AML-193 (cell line): ENCODE results near the gene VSTM5.

Experiments
- DNase-seq, 2 experiments: peaks; one replicate each; lab custom pipeline; 2025; lab: John Stamatoyannopoulos, UW

VSTM5 gene

DNA sequence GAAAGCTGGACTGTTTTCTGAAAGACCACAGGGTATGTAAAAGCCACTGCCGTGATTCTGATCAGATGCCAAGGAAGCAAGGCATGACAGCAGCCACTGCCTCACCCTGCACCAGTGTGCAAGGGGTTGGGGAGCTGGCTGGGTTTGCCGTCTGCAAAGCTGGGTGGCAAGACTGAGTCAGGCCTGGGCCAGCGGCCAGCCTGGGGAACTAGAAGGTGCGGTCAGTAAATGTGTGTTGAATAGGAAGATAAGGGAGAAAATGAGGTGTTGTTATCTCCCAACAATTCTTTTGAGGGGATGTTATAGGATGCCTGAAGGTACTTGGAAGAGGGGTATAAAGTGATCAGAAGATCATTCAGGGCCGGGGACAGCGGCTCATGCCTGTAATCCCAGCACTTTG, 8.0 kb downstream of the VSTM5 start:
- DNase-seq: no peak

DNA sequence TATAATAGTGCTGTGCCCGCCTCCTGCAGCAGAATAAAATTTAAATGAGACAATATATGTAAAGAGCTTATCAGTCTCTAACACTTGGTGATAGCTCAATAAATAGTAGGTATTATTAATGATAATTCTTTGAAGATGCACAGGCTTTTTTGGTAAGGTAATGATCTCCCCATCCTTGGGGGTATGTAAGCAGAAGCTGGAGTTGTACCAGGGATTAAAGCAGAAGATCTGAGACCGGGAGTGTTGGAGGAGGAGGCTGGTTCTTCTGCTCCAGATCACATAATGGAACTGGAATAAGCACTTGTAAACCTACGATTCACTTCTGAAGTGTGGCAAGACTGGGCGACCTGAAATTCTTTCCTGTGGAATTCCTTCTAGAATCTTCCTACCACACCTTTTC, 8.4 kb downstream of the VSTM5 start:
- DNase-seq: no peak

DNA sequence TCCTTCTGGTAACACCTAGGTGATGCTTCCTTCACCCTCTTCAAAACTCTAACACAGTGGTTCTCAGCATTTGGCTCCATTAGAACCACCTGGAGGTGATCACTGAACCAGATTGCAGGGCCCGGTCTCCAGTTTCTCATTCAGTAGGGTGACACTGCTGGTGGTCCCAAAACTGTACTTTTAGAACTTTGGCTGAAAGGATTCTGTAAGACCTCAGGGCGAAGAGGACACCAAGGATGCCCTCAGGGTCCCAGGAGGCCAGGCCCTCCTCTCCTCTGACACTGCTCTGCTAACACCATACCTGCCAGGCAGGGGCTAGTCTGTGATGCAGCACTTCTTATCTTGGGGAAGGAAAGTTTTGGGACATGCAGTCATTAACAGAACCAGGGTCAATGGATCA, 9.0 kb downstream of the VSTM5 start:
- DNase-seq: no peak

DNA sequence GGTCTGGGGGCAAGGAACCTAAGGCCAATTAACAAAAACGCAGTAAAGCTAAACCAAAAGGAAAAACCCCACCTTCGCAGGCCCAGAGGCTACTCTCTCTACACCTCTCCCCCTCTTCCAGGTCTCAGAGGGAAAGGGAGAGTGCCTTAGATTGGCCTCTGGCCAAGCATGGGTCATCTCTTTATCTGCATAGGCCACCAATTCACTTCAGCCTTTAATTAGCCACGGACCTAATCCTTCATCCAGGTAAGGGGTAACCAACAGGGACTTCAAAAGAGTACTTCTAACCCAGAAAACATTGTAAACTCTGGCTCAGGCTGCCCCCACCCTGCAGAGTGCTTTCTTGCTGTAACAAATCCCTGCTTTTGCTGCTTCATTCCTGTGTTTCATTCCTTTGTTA, 9.4 kb downstream of the VSTM5 start:
- no peak for DNase-seq

- DNase-seq: no peak
Measured at GRCh38 chr11:93840180-93840579, 10.2 kb downstream of the VSTM5 start.

DNA sequence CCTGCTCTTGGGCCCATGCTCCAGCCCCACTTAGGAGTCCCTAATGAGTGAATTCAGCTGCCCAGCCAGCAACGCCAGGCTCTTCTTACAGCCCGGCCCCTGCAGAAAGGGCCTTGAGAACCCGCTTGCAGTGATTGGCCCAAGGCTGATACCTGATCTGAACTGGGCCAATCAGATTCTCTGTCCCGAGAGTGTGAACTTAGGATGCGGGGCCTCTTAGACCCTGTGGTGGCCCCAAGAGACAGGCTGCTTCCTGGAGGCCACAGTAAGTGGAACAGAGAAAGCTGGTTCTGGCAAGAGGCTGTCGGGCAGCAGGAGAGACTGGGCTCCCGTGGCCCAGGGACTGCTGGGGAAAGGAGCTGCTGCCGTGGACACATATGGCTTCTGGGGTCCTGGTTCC, 11.5 kb downstream of the VSTM5 start:
- no peak for DNase-seq

GRCh38 chr11:93832780-93833179, 17.6 kb downstream of the VSTM5 start:
- DNase-seq: no peak

GRCh38 chr11:93831343-93832127, 18.9 kb downstream of the VSTM5 start:
- no peak for DNase-seq

- DNase-seq: no peak
Measured at GRCh38 chr11:93829598-93829997, 20.8 kb downstream of the VSTM5 start.

- DNase-seq: no peak
Measured at GRCh38 chr11:93827363-93827762, 23.1 kb downstream of the VSTM5 start.

DNA sequence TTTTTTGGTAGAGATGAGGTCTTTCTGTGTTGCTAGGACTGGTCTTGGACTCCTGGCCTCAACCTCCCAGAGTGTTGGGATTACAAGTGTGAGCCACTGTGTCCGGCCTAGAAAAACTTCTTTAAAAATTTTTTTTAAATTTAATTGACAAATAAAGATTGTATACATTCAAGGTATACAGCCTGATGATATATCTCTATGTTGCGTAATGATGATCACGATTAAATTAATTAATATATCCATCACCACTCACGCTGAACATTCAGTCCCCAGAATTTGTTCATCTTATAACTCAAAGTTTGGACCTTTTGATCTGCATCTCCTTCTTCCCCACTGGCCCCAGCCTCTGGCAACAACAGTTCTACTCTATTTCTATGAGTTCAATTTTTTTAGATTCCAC, 27.2 kb downstream of the VSTM5 start:
- no peak for DNase-seq

- DNase-seq: no peak
Measured at GRCh38 chr11:93822359-93822758, 28.1 kb downstream of the VSTM5 start.

- DNase-seq: no peak
Measured at GRCh38 chr11:93821617-93822016, 28.8 kb downstream of the VSTM5 start.

- no peak for DNase-seq
Measured at GRCh38 chr11:93820847-93821246, 29.6 kb downstream of the VSTM5 start.

- no peak for DNase-seq
Measured at GRCh38 chr11:93819966-93820695, 30.3 kb downstream of the VSTM5 start.

- no peak for DNase-seq
Measured at GRCh38 chr11:93817426-93818348, 32.7 kb downstream of the VSTM5 start.

DNA sequence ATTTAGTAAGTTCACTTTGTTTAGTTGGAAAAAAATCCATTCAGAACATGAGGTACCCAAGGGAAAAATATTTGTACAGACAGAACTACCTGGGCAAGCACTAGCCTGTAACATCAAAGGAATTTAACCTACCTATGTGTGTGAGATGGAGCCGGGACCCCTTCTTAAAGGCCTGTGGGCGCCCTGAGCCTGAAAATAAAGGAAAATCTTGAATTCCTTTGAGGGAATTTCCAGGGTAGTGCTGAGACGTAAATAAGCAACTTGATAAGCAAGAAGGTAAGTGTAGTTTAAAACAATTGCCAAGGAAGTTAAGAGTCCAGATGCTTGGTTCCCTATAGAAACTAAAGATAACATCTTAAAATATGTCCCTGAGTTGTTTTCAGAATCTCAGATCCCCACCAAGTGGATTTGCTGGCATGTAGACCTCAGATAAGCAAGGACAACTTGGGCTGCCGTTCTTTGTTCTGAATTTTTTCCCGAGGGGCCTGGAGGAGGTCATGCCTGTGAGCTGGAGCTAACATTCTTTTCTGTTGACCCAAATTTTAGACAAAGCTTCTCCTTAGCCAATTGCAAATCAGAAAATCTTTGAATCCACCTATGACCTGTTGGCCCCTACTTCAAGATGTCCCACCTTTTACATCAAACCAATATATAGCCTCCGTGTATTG, 35.3 kb downstream of the VSTM5 start:
- no peak for DNase-seq

GRCh38 chr11:93813974-93814373, 36.4 kb downstream of the VSTM5 start:
- DNase-seq: no peak

DNA sequence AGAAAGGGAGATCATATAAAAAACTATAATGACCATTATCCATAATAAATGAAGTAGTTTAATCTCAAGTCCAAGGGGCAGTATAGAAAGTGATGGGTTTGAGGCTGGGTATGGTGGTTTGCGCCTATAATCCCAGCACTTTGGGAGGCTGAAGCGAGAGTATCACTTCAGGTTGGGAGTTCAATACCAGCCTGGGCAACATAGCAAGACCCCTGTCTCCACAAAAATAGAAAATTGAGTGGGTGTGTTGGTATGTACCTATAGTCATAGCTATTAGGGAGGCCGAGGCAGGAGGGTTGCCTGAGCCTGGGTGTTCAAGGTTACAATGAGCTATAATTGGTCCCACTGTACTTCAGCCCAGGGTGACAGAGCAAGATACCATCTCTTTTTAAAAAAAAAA, 42.4 kb downstream of the VSTM5 start:
- DNase-seq: no peak

DNA sequence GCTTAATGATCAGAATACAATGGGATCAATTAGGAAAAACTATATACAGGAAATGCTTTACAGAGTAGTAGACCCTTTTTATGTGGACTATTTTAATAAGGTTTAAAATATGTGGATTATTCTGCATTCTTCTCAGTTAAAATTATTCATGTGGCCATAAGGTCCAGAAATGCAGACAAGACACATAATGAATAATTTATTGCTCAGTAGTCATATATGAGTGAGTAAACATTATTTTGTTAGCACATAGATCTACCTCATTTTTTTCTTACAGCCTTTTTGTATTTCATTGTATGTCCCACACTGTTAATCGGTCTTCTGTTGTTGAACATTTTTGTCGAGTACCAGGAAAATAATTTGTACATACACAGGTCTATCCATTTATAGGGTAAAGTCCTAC, 45.5 kb downstream of the VSTM5 start:
- no peak for DNase-seq

GRCh38 chr11:93801366-93801765, 49.1 kb downstream of the VSTM5 start:
- DNase-seq: no peak
